Tongue (tissue), 2 donors: ENCODE results near the gene C2orf74. TPM values are rescaled to one million over a fixed set of nuclear protein-coding genes. Genes with fewer than 3 reads are reported as not detected.
A peak's percentile ranks its signal among the peaks of the same experiment; 100 is the strongest.
"Not testable (repeated sequence)": the region's sequence is repeated elsewhere in the genome, so short reads cannot be mapped to it uniquely, and the experiment has no call there.

Source experiments
- DNase-seq: peaks from one replicate; pipeline ENCODE4 v3.0.0-alpha.2; 2015
- total RNA-seq: library from RNA; depleted of rRNA; stranded (reverse); fragments of >200 nt; gene quantifications from one replicate; pipeline ENCODE4 v1.2.3, GENCODE V29; 2014

The C2orf74 gene
- total RNA-seq, 1 donor from 2014 or later = 19.8 TPM

GRCh38 chr2:61175036-61175435, 13.0 kb downstream of the C2orf74 start:
- DNase-seq = no peak

- peak; percentile 97 for DNase-seq
These were observed 15.1 kb downstream of the C2orf74 start for GRCh38 chr2:61176755-61177726.

GRCh38 chr2:61177727-61178549, 15.9 kb downstream of the C2orf74 start:
- DNase-seq = peak; percentile 67

- DNase-seq = peak; percentile 51
These were observed 16.9 kb downstream of the C2orf74 start for GRCh38 chr2:61178603-61179545.

- DNase-seq = no peak
These were observed 18.0 kb downstream of the C2orf74 start for GRCh38 chr2:61179701-61180639.

GRCh38 chr2:61180686-61181085, 18.7 kb downstream of the C2orf74 start:
- no peak for DNase-seq

GRCh38 chr2:61181382-61182058, 19.5 kb downstream of the C2orf74 start:
- DNase-seq = no peak

GRCh38 chr2:61182059-61182383, 20.0 kb downstream of the C2orf74 start:
- DNase-seq = no peak

- no peak for DNase-seq
These were observed 21.8 kb downstream of the C2orf74 start for GRCh38 chr2:61183795-61184194.

- DNase-seq = no peak
These were observed 22.3 kb downstream of the C2orf74 start for GRCh38 chr2:61184263-61184662.

- DNase-seq = no peak
These were observed 23.3 kb downstream of the C2orf74 start for GRCh38 chr2:61185231-61185728.

GRCh38 chr2:61187085-61187484, 25.1 kb downstream of the C2orf74 start:
- DNase-seq = no peak

- DNase-seq = peak; percentile 19
These were observed 31.9 kb downstream of the C2orf74 start for GRCh38 chr2:61193670-61194561.

GRCh38 chr2:61194646-61195045, 32.7 kb downstream of the C2orf74 start:
- DNase-seq = not testable (repeated sequence)

GRCh38 chr2:61196671-61197070, 34.7 kb downstream of the C2orf74 start:
- no peak for DNase-seq

- no peak for DNase-seq
These were observed 43.1 kb downstream of the C2orf74 start for GRCh38 chr2:61205132-61205531.

GRCh38 chr2:61210332-61210981, 48.5 kb downstream of the C2orf74 start:
- no peak for DNase-seq

GRCh38 chr2:61214171-61214570, 52.2 kb downstream of the C2orf74 start:
- no peak for DNase-seq
